GM18868 (cell line): ENCODE results near the gene TTYH1.

Experiments
- ATAC-seq: cut with Tn5 transposase; IDR thresholded peaks from one replicate; pipeline ENCODE4 v1.9.1; 2021; ENCODE audit warnings: mild to moderate bottlenecking, moderate library complexity; ENCODE audit not compliant: unreplicated experiment

Gene TTYH1

DNA sequence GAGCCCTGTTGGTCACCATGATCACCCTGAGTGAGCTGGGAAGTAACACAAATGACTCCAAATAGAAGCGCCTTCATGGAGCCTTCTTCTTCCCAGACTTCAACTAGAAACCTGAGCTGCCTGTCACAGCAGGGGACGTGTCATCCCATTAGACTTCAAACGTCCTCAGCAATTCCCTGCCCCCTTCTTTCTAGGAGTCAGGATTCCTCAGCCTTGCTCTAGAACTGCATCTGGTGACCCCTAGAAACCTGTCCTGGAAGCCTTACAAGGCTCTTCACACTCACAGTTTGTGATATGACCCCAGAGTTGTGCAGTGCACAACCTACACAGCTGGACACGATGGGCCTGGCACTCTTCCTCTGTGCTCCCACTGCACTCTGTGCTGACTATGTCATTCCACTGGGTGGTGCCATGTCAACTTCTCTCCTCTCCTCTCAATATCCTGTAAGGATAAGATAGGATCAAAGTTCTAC, 23.6 kb upstream of the TTYH1 start:
- ATAC-seq, result no peak

GRCh38 chr19:54392105-54392504, 23.2 kb upstream of the TTYH1 start:
- no peak for ATAC-seq

- ATAC-seq, result no peak
These were observed 21.9 kb upstream of the TTYH1 start for GRCh38 chr19:54393381-54393780.

DNA sequence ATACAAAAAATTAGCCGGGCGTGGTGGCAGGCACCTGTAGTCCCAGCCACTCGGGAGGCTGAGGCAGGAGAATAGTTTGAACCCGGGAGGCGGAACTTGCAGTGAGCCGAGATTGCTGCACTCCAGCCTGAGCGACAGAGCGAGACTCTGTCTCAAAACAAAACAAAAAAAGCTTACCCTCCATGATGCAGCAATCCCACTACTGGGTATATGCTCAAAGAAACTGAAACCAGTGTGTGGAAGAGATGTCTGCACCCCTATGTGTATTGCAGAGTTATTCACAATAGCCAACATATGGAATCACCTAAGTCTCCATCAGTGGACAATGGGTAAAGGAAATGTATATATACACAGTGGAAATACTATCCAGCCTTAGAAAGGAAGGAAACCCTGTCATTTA, 19.6 kb upstream of the TTYH1 start:
- ATAC-seq, result no peak

DNA sequence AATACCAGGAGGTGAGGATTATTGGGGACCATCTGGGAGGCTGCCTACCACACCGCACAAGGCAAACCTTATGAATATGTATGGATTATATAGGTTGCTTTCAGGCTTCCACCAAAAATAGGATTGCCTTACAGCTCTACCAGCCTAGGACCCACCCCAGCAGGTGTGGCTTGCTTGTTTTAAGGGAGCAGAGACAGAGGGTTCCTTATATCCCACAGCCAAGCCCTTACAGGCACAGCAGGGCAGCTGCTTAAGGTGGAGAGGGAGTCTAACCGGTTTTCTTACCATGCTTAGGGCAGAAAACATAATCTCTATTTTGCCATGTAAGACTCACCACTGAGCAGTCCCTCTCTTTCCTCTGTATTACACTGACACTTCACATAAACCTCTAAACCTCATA, 16.1 kb upstream of the TTYH1 start:
- no peak for ATAC-seq

DNA sequence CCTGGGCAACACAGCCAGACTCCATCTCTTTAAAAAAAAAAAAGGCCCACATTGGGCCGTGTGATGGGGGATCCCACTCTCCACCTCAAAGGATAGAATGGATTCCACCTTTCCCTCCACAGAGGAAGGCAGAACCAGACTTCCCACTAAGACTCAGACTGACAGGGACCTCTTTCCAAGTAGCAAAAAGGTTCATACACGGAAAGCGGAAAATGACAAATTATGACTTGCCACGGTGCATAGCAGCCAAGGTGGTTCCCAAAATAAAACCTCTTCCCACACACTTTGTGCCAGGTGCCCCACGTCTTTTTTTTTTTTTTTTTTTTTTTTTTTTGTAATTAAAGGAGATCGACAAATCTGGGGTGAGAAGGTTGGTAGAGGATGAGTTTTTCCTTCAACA, 14.4 kb upstream of the TTYH1 start:
- no peak for ATAC-seq

DNA sequence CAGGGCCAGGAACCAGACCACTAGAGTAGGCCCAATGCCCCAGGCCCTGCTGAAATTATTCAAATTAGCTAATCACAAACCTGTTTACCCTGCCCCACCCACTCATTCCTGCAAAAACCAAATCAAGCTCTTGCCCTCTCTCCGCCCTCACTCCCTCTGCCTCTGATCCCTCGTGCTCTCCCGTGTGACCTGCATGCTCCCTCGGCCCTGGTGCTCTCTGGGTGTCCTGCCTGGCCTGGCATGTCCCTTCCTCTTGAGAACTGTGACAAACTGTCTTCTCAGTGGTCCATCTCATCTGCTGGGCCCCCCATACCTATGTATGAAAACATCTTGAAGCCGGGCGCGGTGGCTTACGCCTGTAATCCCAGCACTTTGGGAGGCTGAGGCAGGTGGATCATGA, 12.2 kb upstream of the TTYH1 start:
- ATAC-seq, result no peak

GRCh38 chr19:54405628-54406027, 9.6 kb upstream of the TTYH1 start:
- no peak for ATAC-seq

DNA sequence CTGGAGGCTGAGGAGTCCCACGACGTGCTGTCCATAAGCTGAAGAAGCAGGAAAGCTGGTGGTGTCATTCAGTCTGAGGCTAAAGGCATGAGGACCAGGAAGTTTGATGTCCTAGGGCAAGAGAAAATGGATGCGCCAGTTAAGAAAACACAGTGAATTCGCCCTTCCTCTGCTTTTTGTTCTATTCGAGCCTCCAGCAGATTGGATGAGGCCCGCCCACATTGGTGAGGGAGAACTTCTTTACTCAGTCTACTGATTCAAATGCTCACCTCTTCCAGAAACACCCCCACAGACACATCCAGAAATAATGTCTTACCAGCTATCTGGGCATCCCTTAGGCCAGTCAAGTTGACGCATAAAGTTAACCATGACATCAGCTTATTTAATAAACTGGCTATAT, 7.5 kb upstream of the TTYH1 start:
- no peak for ATAC-seq

DNA sequence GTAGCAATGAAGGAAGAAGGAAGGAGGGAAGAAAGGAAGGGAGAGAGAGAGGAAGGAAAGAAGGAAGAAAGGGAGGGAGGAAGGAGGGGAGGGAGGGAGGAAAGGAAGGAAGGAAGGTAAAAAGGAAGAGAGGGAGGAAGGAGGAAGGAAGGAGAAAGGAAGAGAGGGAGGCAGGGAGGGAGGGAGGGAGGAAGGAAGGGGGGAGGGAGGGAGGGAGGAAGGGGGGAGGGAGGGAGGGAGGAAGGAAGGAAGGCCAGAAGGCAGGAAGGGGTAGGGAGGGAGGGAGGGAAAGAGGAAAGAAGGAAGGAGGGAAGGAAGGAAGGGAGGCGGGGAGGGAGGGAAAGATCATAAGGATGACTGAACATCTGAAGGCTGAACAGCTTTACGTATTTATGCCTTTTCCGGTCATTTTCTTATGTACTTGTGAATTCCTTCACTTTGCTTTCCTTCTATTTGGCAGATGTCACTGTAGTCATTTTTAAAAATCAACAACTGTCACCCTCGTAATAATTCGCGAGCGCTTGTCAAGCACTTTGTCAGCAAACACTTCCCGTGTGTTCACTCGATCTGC, 6.7 kb upstream of the TTYH1 start:
- no peak for ATAC-seq

GRCh38 chr19:54411033-54411432, 4.2 kb upstream of the TTYH1 start:
- ATAC-seq, result no peak

DNA sequence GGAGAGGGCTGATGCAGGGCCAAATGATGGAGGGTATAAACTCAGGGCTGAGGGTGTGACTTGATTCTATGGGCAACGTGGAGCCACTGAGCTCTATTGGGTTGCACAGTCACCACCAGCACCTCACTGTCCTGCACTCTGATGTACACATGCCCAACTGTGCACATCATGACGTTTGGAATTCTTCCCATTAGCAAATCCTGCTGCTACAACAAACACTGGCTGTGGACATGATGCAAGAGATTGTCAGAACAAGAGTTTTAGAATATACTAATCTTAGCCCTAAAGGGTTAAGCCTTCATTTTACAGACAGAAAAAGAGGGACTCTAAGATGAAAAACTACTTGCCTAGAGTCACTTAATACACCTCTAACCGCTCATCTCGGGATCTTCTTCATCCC, 2.4 kb upstream of the TTYH1 start:
- no peak for ATAC-seq

DNA sequence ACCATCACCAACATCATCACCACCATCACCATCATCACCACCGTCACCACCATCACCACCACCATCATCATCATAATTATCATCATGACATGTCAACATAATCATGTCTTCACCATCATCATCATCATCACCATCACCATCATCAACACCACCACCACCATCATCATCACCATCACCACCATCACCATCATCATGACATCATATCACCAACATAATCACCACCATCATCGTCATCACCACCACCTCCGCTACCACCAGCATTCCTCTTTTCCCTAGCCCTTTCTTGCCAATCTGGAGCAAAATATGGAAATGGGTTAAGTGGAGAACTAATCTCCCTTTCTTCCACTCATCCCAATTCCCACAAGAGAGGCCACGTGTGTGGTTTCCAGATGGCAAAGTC, 1.1 kb upstream of the TTYH1 start:
- ATAC-seq, result no peak

DNA sequence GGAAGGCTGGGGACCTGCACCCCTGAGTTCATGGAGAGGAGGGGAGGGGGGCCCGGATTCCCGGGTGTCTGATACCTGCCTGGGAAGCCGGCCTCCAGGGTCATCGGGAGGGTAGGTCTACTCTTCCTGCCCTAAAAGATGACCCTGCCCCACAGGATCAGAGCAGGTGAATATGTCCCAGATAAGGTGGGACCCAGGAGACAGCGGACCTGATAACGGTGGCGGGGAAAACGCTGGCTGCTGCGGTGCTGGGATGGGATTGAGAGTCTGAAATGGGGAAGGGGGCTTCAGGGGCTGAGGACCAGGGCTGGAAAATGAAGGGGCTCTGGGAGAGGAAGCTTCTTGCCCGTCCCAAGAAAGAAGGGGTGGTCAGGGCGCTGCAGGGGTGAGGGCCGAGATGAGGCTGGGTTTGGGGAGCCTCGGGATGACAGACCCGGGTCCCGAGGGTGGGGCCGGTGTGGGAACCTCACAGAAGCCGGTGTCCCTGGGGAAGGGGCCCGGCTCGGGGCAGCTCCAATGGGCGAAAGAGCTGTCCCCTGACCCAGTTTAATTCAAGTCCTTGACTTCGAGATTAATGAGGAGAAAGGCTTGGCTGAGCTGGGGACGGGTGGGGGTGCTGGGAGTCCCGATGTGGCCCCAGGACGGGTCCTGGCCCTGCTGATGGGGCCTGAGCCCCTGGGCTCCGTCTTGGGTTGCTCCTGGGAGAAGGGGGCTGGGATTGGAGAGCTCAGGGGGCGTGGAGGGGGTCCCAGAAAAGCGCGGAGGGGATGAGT, 823 bp downstream of the TTYH1 start:
- ATAC-seq, result no peak

- no peak for ATAC-seq
These were observed 1.6 kb downstream of the TTYH1 start for GRCh38 chr19:54416695-54417491.

DNA sequence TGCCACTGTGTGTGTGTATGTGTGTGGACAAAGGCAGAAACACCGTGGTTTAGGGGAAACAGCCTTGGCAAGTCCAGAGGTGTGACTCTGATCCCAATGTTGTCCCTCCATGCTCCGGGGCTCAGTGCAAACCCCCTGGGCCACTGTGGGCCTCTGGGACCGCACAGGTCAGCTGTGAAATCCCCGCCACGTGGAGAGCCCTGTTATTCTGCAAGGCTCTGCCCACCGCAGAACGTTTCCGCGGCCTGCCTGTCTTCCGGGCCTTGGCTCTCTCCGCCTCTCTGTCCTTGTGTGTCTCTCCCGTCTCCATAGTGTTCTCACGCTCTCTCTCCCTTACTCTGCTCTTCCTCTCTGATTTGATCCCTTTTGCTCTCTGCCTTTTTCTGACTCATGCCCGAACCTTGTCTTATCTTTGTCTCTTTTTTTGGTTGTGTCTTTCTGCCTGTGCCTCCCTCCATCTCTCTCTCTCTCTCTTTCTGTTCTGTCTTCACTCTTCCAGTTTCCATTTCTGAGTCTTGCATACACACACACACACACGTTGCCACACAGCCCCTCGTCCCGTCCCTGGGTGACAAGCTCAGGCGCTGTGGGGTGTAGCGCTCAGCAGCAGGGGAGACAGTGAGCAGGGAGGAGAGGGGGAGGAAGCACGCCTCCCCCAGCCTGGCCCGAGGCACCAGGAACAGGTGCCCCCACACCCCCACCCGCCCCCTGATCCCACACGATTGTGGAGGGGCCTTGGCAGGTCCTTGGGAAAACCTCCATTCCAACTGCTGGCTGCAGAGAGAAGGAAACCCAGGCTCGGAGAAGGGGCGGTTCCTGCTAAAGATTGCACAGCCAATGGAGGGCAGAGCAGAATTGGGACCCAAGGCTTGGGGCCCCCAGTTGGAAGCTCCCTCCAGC, 3.0 kb downstream of the TTYH1 start:
- no peak for ATAC-seq

- ATAC-seq, result no peak
These were observed 3.9 kb downstream of the TTYH1 start for GRCh38 chr19:54418930-54419800.

DNA sequence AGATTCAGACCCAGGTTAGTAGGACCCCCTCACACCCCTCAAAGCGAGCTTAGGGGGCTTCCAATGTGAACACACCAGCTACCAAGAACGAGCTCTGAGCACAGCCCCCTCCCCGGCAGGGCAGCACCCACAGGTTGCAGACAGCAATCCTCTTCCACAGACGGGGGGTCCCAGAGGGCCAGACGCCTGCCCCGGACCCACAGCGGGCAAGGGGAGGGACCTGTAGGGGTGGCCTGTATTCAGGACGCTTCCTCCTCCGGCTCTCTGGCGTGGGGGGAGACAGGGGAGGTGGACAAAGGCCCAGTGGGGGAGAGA, 4.8 kb downstream of the TTYH1 start:
- no peak for ATAC-seq

GRCh38 chr19:54420383-54421168, 5.3 kb downstream of the TTYH1 start:
- no peak for ATAC-seq
